Mesendoderm (in vitro differentiated cells): Measurements from ENCODE around the gene INSIG2.

ENCODE experiments used
- DNase-seq: peaks from one replicate; pipeline ENCODE4 v3.0.0; 2013
- H2AK5ac ChIP-seq: 2 replicates; pipeline ENCODE4 v1.6.1; 2013; ENCODE audit warnings: low read length, inconsistent platforms
- H2BK120ac ChIP-seq: 2 replicates; pipeline ENCODE4 v1.6.1; 2013; ENCODE audit warnings: low read depth, mild to moderate bottlenecking, low read length, moderate library complexity, mixed read lengths
- H2BK15ac ChIP-seq: replicated peaks from 2 replicates; pipeline ENCODE4 v1.6.1; 2013; ENCODE audit warnings: low read depth, mild to moderate bottlenecking, moderate library complexity
- H2BK5ac ChIP-seq: 2 replicates; pipeline ENCODE4 v1.6.1; 2013; ENCODE audit warnings: low read length, inconsistent platforms
- H3K18ac ChIP-seq: 2 replicates; pipeline ENCODE4 v1.6.1; 2013; ENCODE audit warnings: mild to moderate bottlenecking, low read length, mixed read lengths
- H3K23ac ChIP-seq: one replicate; pipeline ENCODE4 v1.6.1; 2013; ENCODE audit warnings: low read length
- H3K27ac ChIP-seq: 2 replicates; pipeline ENCODE4 v1.5.1; 2013; ENCODE audit warnings: low read depth, mild to moderate bottlenecking, inconsistent platforms, low read length, moderate library complexity
- H3K27me3 ChIP-seq: 2 replicates; pipeline ENCODE4 v1.6.1; 2013; ENCODE audit warnings: low read length, control low read depth, mild to moderate bottlenecking, inconsistent platforms; ENCODE audit not compliant: insufficient read depth, poor library complexity
- H3K36me3 ChIP-seq: 2 replicates; pipeline ENCODE4 v1.6.1; 2013; ENCODE audit warnings: low read length, inconsistent platforms; ENCODE audit not compliant: control insufficient read depth, insufficient read depth
- H3K4ac ChIP-seq: one replicate; pipeline ENCODE4 v1.6.1; 2013; ENCODE audit warnings: low read depth, mild to moderate bottlenecking, low read length, moderate library complexity
- H3K4me1 ChIP-seq: 2 replicates; pipeline ENCODE4 v1.6.1; 2013; ENCODE audit warnings: low read depth, low read length, inconsistent platforms; ENCODE audit not compliant: control insufficient read depth
- H3K4me2 ChIP-seq: 2 replicates; pipeline ENCODE4 v1.6.1; 2013; ENCODE audit warnings: low read length
- H3K4me3 ChIP-seq: 2 replicates; pipeline ENCODE4 v1.5.1; 2013; ENCODE audit warnings: mild to moderate bottlenecking, low read length
- H3K56ac ChIP-seq: one replicate; pipeline ENCODE4 v1.6.1; 2013; ENCODE audit warnings: low read length
- H3K79me1 ChIP-seq: 2 replicates; pipeline ENCODE4 v1.6.1; 2013; ENCODE audit warnings: low read length, inconsistent platforms
- H3K79me2 ChIP-seq: 2 replicates; pipeline ENCODE4 v1.6.1; 2013; ENCODE audit warnings: mild to moderate bottlenecking, low read length; ENCODE audit not compliant: control insufficient read depth, insufficient read depth
- H3K9ac ChIP-seq: 2 replicates; pipeline ENCODE4 v1.6.1; 2013; ENCODE audit warnings: low read length, inconsistent platforms
- H4K5ac ChIP-seq: one replicate; pipeline ENCODE4 v1.6.1; 2013; ENCODE audit warnings: low read length
- H4K8ac ChIP-seq: one replicate; pipeline ENCODE4 v1.6.1; 2013; ENCODE audit warnings: low read depth, mild to moderate bottlenecking, control low read depth, low read length, moderate library complexity
- WGBS: extraction: QIAGEN DNeasy Blood & Tissue Kit; methylation state at CpG from one replicate; pipeline ENCODE4 v1.1.7; 2013; ENCODE audit warnings: low lambda C conversion rate, missing lambda C conversion rate; ENCODE audit not compliant: insufficient coverage; ENCODE audit errors: extremely low coverage; 5-methylcytosine and 5-hydroxymethylcytosine counted together

INSIG2 gene

DNA sequence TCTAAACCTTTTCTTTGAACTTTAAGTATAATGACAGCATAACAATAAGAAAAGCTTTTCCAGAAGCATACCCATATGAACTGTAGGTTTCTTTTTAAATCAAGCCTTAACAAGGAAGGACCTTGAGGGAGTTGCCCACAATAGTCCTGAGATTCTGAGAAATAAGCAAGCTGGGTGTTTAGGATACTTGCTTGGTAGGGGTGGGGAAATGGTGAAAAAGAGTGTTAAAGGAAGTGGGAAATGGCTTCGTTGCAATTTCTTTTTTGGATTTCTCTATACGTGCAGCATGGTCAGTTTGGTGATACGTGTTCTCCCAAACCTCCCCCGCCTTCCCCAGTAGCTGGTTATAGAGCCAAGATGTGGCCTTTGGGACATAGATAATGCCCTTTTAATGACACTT, 17.2 kb downstream of the INSIG2 start:
- no peak overlapping the region for H3K9ac ChIP-seq
- H3K56ac ChIP-seq: no peak overlapping the region
- no peak overlapping the region for H3K18ac ChIP-seq
- H4K5ac ChIP-seq: no peak overlapping the region
- no peak overlapping the region for H3K4me3 ChIP-seq
- H3K27ac ChIP-seq: no peak overlapping the region
- no peak overlapping the region for H2BK120ac ChIP-seq
- no peaks in the 10 kb centered on the region for H3K36me3 ChIP-seq
- no peak overlapping the region for H2AK5ac ChIP-seq
- DNase-seq: no peak
- no peaks in the 10 kb centered on the region for H3K27me3 ChIP-seq
- H3K4ac ChIP-seq: no peak overlapping the region
- no peak overlapping the region for H3K23ac ChIP-seq
- no peak overlapping the region for H2BK5ac ChIP-seq
- whole genome bisulfite sequencing: no CpG with 5 or more reads among the region's 4 CpGs
- H3K4me2 ChIP-seq: no peak overlapping the region
- H3K79me1 ChIP-seq: no peaks in the 10 kb centered on the region
- H3K79me2 ChIP-seq: no peaks in the 10 kb centered on the region
- no peak overlapping the region for H2BK15ac ChIP-seq
- no peak overlapping the region for H4K8ac ChIP-seq
- no peaks in the 10 kb centered on the region for H3K4me1 ChIP-seq

DNA sequence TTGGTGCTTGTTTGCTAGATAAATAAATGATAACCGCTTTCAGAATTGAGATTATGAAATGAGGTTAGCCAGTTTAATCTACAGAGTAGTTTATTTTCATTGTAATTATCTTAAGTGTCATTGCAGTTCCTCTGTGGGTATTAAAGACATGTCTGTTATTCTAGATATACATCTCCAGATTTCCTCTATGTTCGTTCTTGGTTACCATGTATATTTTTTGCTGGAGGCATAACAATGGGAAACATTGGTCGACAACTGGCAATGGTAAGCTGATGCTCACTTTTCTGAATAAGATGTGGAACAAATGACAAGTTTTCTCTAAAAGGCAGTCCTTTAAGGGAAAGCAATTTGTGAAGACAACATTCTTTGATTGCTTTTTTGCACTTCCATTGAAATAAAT, 18.7 kb downstream of the INSIG2 start:
- no peak overlapping the region for H2BK120ac ChIP-seq
- no peak for DNase-seq
- H3K23ac ChIP-seq: no peak overlapping the region
- no CpG with 5 or more reads among the region's 3 CpGs for WGBS
- H4K8ac ChIP-seq: no peak overlapping the region
- H3K9ac ChIP-seq: no peak overlapping the region
- H2AK5ac ChIP-seq: no peak overlapping the region
- no peak overlapping the region for H2BK15ac ChIP-seq
- no peak overlapping the region for H3K4ac ChIP-seq
- H3K18ac ChIP-seq: no peak overlapping the region
- no peaks in the 10 kb centered on the region for H3K79me2 ChIP-seq
- H3K79me1 ChIP-seq: no peaks in the 10 kb centered on the region
- no peak overlapping the region for H3K4me2 ChIP-seq
- no peak overlapping the region for H2BK5ac ChIP-seq
- H4K5ac ChIP-seq: no peak overlapping the region
- H3K27me3 ChIP-seq: no peaks in the 10 kb centered on the region
- no peaks in the 10 kb centered on the region for H3K36me3 ChIP-seq
- no peaks in the 10 kb centered on the region for H3K4me1 ChIP-seq
- no peak overlapping the region for H3K27ac ChIP-seq
- H3K4me3 ChIP-seq: no peak overlapping the region
- H3K56ac ChIP-seq: no peak overlapping the region

DNA sequence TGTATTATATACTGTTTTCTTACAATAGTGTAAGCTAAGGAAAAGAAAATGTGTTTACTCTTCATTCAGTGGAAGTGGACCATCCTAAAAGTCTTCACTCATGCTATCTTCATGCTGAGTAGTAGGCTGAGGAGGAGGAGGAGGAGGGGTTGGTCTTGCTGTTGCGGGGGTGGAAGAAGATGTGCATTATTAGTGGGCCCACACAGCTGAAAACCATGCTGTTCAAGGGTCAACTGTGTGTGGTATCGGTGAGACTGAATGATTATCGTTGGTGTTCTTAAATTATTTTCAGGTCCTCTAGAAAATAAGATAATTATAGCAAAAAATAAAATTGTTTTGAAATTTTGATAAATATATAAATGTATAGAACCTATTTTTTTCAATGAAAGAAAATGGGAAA, 22.0 kb downstream of the INSIG2 start:
- H4K5ac ChIP-seq: no peak overlapping the region
- no peak overlapping the region for H3K23ac ChIP-seq
- no CpG with 5 or more reads among the region's 3 CpGs for WGBS
- no peak overlapping the region for H3K4ac ChIP-seq
- no peaks in the 10 kb centered on the region for H3K79me2 ChIP-seq
- H3K27ac ChIP-seq: no peak overlapping the region
- H3K56ac ChIP-seq: no peak overlapping the region
- H2BK15ac ChIP-seq: no peak overlapping the region
- H4K8ac ChIP-seq: no peak overlapping the region
- no peak for DNase-seq
- no peak overlapping the region for H3K4me3 ChIP-seq
- no peak overlapping the region for H2BK120ac ChIP-seq
- no peak overlapping the region for H2AK5ac ChIP-seq
- H3K27me3 ChIP-seq: no peaks in the 10 kb centered on the region
- H2BK5ac ChIP-seq: no peak overlapping the region
- H3K9ac ChIP-seq: no peak overlapping the region
- no peaks in the 10 kb centered on the region for H3K36me3 ChIP-seq
- no peak overlapping the region for H3K18ac ChIP-seq
- no peak overlapping the region for H3K4me2 ChIP-seq
- no peaks in the 10 kb centered on the region for H3K79me1 ChIP-seq
- no peaks in the 10 kb centered on the region for H3K4me1 ChIP-seq

DNA sequence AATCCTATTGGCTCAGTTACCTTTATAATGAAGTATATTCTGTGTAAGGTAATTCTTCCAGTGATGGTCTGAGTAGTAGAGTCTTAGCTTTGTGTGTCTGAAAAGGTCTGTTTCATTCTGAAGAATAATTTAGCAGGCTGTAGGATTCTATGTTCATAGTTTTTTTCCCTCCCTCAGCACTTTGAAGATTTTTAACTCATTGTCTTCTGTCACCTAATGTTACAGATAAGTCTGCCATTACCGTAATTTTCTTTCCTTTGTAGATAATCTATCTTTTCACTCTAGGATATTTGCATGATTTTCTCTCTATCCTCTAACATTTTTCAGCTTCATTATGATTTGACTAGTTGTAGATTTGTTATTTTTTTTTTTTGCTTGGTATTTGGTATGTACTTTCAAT, 22.7 kb downstream of the INSIG2 start:
- no peaks in the 10 kb centered on the region for H3K4me1 ChIP-seq
- no peak overlapping the region for H3K4me3 ChIP-seq
- no peak overlapping the region for H2AK5ac ChIP-seq
- H3K18ac ChIP-seq: no peak overlapping the region
- H3K23ac ChIP-seq: no peak overlapping the region
- no peak for DNase-seq
- H4K5ac ChIP-seq: no peak overlapping the region
- no peak overlapping the region for H3K4ac ChIP-seq
- no peaks in the 10 kb centered on the region for H3K27me3 ChIP-seq
- no peak overlapping the region for H2BK120ac ChIP-seq
- H3K79me1 ChIP-seq: no peaks in the 10 kb centered on the region
- H3K27ac ChIP-seq: no peak overlapping the region
- no peak overlapping the region for H3K56ac ChIP-seq
- H2BK5ac ChIP-seq: no peak overlapping the region
- H3K36me3 ChIP-seq: no peaks in the 10 kb centered on the region
- no peak overlapping the region for H3K4me2 ChIP-seq
- H4K8ac ChIP-seq: no peak overlapping the region
- WGBS: no CpG with 5 or more reads among the region's 1 CpG
- no peaks in the 10 kb centered on the region for H3K79me2 ChIP-seq
- no peak overlapping the region for H2BK15ac ChIP-seq
- no peak overlapping the region for H3K9ac ChIP-seq

DNA sequence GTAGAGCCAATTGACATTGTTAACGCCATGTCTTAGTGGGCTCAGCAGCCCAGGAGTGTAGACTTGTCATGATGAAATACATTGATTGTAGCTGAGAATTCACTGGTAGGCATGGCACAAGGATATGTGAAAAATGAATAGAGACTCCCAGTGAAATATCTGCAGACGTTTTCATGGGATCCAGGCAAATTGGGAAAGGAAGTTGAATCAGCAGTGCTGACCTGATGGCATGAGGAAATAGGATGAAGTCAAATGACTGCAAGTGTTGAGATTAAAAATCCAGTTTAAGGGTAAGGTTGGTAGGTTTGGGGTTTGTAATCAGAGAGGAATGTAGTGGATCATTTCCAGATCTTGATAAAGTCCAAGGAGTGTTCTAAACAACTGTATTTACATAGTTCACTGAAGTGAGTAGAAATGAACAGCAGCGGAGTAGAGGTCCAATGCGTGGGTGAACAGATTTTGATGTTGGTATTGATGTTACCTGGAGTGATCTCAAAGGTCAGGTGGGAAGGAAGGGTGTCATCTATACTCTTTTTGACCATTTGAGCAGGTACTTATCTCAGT, 24.6 kb downstream of the INSIG2 start:
- Histone ChIP-seq H2BK15ac (no peak overlapping the region), H3K4me2 (no peak overlapping the region), H3K18ac (no peak overlapping the region), H3K27me3 (no peaks in the 10 kb centered on the region), H4K8ac (no peak overlapping the region), H3K79me2 (no peaks in the 10 kb centered on the region), H3K4ac (no peak overlapping the region), H4K5ac (no peak overlapping the region), H3K79me1 (no peaks in the 10 kb centered on the region), H2AK5ac (no peak overlapping the region), H3K4me1 (no peaks in the 10 kb centered on the region), H3K36me3 (no peaks in the 10 kb centered on the region), H3K9ac (no peak overlapping the region), H3K27ac (no peak overlapping the region), H3K56ac (no peak overlapping the region), H3K4me3 (no peak overlapping the region), H2BK5ac (no peak overlapping the region), H2BK120ac (no peak overlapping the region), H3K23ac (no peak overlapping the region)
- no peak for DNase-seq
- WGBS: no CpG with 5 or more reads among the region's 4 CpGs

DNA sequence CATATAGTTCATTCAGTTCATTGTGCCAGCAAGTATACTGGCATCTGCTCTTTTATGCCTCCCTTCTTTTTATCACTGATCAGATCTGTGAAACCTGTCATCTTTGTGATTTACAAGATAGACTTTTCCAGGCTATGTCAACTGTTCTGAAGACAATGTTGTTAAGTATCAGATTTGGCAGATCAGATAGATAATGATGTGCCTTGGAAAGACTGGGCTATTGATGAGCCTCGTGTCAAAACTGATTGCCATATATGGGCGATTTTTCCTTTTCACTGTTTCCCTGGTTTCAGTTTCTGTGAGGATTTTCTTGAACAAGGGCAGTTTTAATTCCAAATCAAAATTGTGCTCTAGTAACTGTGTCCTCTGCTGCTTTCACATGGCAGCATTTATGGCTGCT, 26.6 kb downstream of the INSIG2 start:
- Histone ChIP-seq H3K56ac (no peak overlapping the region), H3K4me2 (no peak overlapping the region), H3K9ac (no peak overlapping the region), H3K79me1 (no peaks in the 10 kb centered on the region), H3K4ac (no peak overlapping the region), H4K8ac (no peak overlapping the region), H3K23ac (no peak overlapping the region), H4K5ac (no peak overlapping the region), H3K18ac (no peak overlapping the region), H2BK15ac (no peak overlapping the region), H2BK5ac (no peak overlapping the region), H3K79me2 (no peaks in the 10 kb centered on the region), H3K4me1 (no peaks in the 10 kb centered on the region), H2BK120ac (no peak overlapping the region), H3K27ac (no peak overlapping the region), H2AK5ac (no peak overlapping the region), H3K36me3 (no peaks in the 10 kb centered on the region), H3K27me3 (no peaks in the 10 kb centered on the region), H3K4me3 (no peak overlapping the region)
- no peak for DNase-seq
- WGBS: no CpG with 5 or more reads among the region's 2 CpGs
